Retinal pigment epithelial cell (primary cell): ENCODE measurements around the gene MLLT10.

Experiments
- DNase-seq: peaks from one replicate; pipeline ENCODE4 v3.0.0-alpha.2; 2010; ENCODE audit warnings: low read depth
- H3K4me3 ChIP-seq: 2 replicates; pipeline ENCODE4 v1.5.1; 2011; ENCODE audit warnings: mild to moderate bottlenecking, low read length, control low read depth, moderate library complexity
- CTCF ChIP-seq: conservative IDR thresholded peaks from 2 replicates; pipeline ENCODE4 v1.5.1; 2011; ENCODE audit warnings: low read depth, low read length, control low read depth, inconsistent platforms

Gene MLLT10

GRCh38 chr10:21533467-21534279 is at the start of gene MLLT10:
TSS of gene MLLT10 (plus strand) at chr10:21534232. CDS start at chr10:21534645, 413 bp downstream.
- peak within 1 kb of the TSS; percentile 80 for H3K4me3 ChIP-seq
- DNase-seq = peak; percentile 86
- peak; percentile 28 for TF ChIP-seq CTCF

- DNase-seq = no peak
- no peak overlapping the region for H3K4me3 ChIP-seq
- no peak for TF ChIP-seq CTCF
These were observed 46.4 kb upstream of the MLLT10 start for GRCh38 chr10:21487416-21488180.

- peak; percentile 39 for DNase-seq
- no peak overlapping the region for H3K4me3 ChIP-seq
- no peak for TF ChIP-seq CTCF
These were observed 45.6 kb upstream of the MLLT10 start for GRCh38 chr10:21488246-21488956.

- H3K4me3 ChIP-seq = no peak overlapping the region
- no peak for TF ChIP-seq CTCF
- no peak for DNase-seq
These were observed 45.0 kb upstream of the MLLT10 start for GRCh38 chr10:21488957-21489446.

- no peak overlapping the region for H3K4me3 ChIP-seq
- TF ChIP-seq CTCF = no peak
- no peak for DNase-seq
These were observed 43.9 kb upstream of the MLLT10 start for GRCh38 chr10:21490028-21490710.

- no peak overlapping the region for H3K4me3 ChIP-seq
- no peak for DNase-seq
- TF ChIP-seq CTCF = no peak
These were observed 43.3 kb upstream of the MLLT10 start for GRCh38 chr10:21490711-21491105.
